Skeletal muscle tissue (tissue), 4 donors: ENCODE results near the gene NUP214. TPM values are rescaled to one million over a fixed set of nuclear protein-coding genes. Genes with fewer than 3 reads are reported as not detected.
"Not testable (repeated sequence)": the region's sequence is repeated elsewhere in the genome, so short reads cannot be mapped to it uniquely, and the experiment has no call there.

Experiments
- H3K27ac ChIP-seq: one replicate; pipeline ENCODE4 v1.7.0; 2013; ENCODE audit warnings: mild to moderate bottlenecking, low read depth, low read length, inconsistent platforms
- H3K27me3 ChIP-seq, 3 donors: one replicate each; pipeline ENCODE4 v1.7.0; 2013; ENCODE audit warnings: low read length in 3 of 3; ENCODE audit not compliant: control insufficient read depth in 3 of 3, insufficient read depth in 3 of 3
- H3K36me3 ChIP-seq, 3 donors: one replicate each; pipeline ENCODE4 v1.7.0; 2013; ENCODE audit warnings: low read length in 3 of 3; ENCODE audit not compliant: control insufficient read depth in 3 of 3, insufficient read depth in 3 of 3
- H3K4me1 ChIP-seq, 3 donors: one replicate each; pipeline ENCODE4 v1.7.0; 2013; ENCODE audit warnings: low read length in 3 of 3, mild to moderate bottlenecking in 3 of 3; ENCODE audit not compliant: control insufficient read depth in 3 of 3, insufficient read depth in 3 of 3
- H3K4me3 ChIP-seq, 3 donors: one replicate each; pipeline ENCODE4 v1.7.0; 2013; ENCODE audit warnings: low read length in 3 of 3
- H3K9ac ChIP-seq, 3 donors: one replicate each; pipeline ENCODE4 v1.7.0; 2013; ENCODE audit warnings: low read length in 3 of 3, mild to moderate bottlenecking in 3 of 3, moderate library complexity in 2 of 3, low read depth in 1 of 3
- H3K9me3 ChIP-seq, 3 donors: one replicate each; pipeline ENCODE4 v1.7.0; 2013; ENCODE audit warnings: low read length in 3 of 3; ENCODE audit not compliant: control insufficient read depth in 3 of 3
- total RNA-seq: library from RNA; depleted of rRNA; stranded (reverse); fragments of >200 nt; gene quantifications from one replicate; pipeline ENCODE4 v1.2.3, GENCODE V29; 2014
- donor health status: Osteomylitis.

Gene NUP214
- total RNA-seq, 1 donor from 2014 or later: 20.9 TPM

DNA sequence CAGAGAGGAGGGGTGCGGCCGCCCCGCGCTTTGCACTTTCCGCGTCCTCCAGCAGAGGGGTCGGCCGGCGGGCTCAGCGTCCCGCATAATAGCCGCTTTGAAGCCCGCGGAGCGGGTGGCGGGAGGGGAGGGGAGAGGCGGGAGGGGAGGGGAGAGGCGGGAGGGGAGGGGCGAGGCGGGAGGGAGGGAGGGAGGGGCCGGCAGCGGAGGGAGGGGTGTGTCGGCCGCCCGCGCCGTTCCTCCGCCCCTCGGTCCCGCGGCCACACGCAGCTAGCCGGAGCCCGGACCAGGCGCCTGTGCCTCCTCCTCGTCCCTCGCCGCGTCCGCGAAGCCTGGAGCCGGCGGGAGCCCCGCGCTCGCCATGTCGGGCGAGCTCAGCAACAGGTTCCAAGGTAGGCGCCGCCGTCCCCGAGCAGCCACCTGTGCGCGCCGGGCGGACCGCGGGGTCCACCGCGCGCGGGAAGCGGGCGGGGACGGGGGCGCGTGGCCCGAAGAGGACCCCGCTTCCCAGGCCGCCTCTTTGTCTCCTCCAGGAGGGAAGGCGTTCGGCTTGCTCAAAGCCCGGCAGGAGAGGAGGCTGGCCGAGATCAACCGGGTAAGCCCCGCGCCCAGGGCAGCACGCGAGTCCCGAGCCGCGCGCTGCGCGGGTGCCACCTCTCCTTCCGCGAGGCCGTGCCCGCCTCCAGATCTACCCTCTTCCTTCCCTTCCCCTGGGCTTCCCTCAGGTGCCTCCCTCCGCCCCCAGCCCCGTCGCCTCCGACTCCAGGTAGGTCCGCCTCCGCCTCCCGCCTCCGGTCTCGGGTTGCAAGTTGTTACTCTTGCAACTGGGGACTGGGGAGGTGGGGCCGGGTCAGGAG lies 28.9 kb upstream of the NUP214 start, which contains the start of gene AIF1L:
Gene AIF1L, plus strand, starts transcription at position 263 of the 857 bp plus-strand sequence. Its CDS starts 99 bp downstream, at position 362.
- Histone ChIP-seq H3K9me3 (no peaks in the 10 kb centered on the region), H3K9ac (peak within 1 kb of the TSS in 1 of 3 donors; percentile 62), H3K4me3 (peak within 1 kb of the TSS; percentile 47 to 56 (median 54)), H3K36me3 (no peaks in the 10 kb centered on the region), H3K27me3 (peaks cover 51 to 66% (median 52%) of the 10 kb centered on the region in 3 donors), H3K4me1 (peaks cover 11 to 18% (median 17%) of the 10 kb centered on the region in 3 donors), H3K27ac (no peak within 1 kb of the TSS)

DNA sequence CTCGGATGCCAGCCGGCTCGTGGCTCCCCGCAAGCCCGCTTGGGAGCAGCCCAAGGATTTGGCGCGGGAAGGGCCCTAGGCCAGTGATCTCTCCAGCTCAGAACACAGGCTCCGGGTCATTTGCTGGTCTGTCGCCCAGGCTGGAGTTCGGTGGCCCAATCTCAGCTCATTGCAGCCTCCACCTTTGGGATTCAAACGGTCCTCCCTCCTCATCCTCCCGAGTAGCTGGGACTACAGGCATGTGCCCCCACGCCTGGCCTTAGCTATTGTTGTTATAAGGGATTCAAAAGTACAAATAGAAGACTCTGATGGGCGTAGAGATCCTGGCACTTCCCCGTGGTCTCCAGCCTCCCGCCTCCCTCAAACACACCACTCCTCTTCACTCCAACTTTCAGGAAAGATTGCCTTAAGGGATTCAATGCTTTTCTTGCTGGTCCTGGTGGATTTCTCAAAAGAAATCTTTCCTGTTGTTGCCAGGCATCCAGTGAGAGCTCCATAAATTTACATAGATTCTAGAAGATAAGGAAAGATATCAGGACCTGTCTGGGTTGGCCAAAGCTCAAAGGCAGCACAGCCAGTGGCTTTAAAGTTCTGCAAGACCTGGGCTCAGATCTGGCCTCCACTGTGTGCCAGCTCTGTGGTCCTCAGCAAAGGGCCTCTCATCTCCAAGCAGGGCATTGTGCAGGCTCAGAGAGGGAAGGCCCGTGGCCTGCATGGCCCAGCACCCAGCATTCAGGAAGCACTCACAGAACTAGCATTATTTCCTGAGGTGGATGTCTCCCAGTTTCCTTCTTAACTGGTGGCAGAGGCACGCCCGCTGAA lies 28.0 kb upstream of the NUP214 start:
- no peaks in the 10 kb centered on the region for H3K36me3 ChIP-seq
- peak overlapping the region in 1 of 3 donors; percentile 62 for H3K9ac ChIP-seq
- H3K4me1 ChIP-seq: peaks cover 11 to 25% (median 17%) of the 10 kb centered on the region in 3 donors
- peak overlapping the region; percentile 47 to 63 (median 54) for H3K4me3 ChIP-seq
- H3K9me3 ChIP-seq: no peaks in the 10 kb centered on the region
- peaks cover 46 to 57% (median 51%) of the 10 kb centered on the region in 3 donors for H3K27me3 ChIP-seq
- H3K27ac ChIP-seq: no peak overlapping the region

DNA sequence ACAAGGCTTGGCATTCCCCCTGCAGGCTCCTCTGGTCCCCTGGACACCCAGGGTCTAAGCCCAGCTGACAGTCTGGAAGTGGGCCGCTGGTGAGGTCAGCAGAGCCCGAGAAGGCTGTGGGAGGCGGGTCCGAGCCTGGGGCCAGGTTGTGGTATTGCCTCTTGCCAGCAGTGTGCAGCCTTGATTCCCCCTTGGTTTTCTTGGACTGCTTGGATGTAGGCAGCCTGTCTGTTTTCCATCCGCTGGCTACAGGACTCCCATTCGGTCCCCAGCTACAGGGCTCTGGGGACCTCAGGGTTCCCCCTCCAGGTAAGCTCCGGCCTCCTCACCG lies 27.5 kb upstream of the NUP214 start:
- Histone ChIP-seq H3K4me3 (peak overlapping the region in 2 of 3 donors; percentile 54 to 63), H3K9ac (peak overlapping the region in 1 of 3 donors; percentile 62), H3K4me1 (peaks cover 13 to 29% (median 17%) of the 10 kb centered on the region in 3 donors), H3K27me3 (peaks cover 46 to 52% (median 49%) of the 10 kb centered on the region in 3 donors), H3K27ac (no peak overlapping the region), H3K9me3 (no peaks in the 10 kb centered on the region), H3K36me3 (no peaks in the 10 kb centered on the region)

DNA sequence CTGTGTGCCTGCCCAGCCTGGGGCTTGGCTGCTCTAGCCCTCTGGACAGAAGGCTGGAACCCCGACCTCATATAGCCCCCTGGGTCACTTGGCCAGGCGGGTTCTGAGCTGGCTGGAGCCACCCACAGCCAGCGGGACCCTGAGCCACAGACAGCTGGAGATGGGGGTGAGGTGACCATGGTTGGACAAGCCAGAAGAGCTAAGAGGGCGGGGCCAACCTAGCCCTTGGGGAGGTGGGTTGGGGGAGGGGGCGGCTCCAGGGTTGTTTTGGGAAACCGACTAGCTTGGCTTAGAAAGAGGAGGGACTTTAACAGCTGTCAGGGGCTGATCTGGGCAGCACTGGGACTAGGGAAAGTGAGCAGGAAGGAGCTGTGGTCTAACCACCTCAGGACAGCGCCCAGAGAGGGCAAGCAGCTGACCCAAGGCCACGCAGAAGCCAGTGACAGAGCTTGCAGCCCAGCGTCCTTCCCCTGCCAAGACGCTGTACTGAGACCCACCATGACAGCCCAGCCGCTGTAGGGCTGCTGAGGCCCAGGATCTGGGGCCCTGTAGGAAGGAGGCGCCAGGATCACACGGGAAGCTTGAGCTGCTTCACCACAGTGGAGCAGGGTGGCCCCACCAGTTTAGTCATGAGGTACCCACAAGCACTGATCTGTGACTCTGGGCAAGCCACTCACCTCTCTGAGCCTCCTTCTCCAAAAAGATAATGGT lies 26.8 kb upstream of the NUP214 start:
- peaks cover 46 to 50% (median 49%) of the 10 kb centered on the region in 3 donors for H3K27me3 ChIP-seq
- no peaks in the 10 kb centered on the region for H3K36me3 ChIP-seq
- H3K4me1 ChIP-seq: peaks cover 13 to 32% (median 17%) of the 10 kb centered on the region in 3 donors
- H3K9ac ChIP-seq: peak overlapping the region in 1 of 3 donors; percentile 62
- H3K27ac ChIP-seq: no peak overlapping the region
- no peaks in the 10 kb centered on the region for H3K9me3 ChIP-seq
- H3K4me3 ChIP-seq: peak overlapping the region in 1 of 3 donors; percentile 63

DNA sequence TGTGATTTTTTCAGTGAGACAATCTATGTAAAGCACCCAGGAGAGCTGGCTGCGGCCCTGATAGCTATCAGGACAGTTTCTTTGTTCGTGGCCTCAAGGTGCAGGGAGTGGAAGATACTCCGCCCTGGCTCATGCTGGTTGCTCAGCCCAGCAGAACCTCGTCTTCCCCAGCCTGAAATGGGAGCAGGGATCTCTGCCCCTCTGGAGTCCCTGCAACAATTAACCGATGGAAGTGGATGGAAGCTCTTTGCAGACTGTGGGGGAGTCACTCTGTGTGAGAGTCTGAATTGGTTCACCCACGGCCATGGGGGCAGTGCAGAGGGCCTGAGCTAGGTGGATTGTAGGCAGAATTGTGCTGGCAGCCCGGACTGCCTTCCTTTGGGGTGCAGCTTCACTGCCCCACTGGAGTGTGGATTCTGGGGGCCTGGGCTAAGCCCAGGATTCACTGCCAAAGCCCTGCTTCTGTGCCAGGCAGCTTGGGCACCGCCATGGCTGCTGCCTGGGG lies 26.2 kb upstream of the NUP214 start:
- Histone ChIP-seq H3K4me1 (peaks cover 13 to 32% (median 17%) of the 10 kb centered on the region in 3 donors), H3K27ac (no peak overlapping the region), H3K27me3 (peaks cover 43 to 47% (median 46%) of the 10 kb centered on the region in 3 donors)

DNA sequence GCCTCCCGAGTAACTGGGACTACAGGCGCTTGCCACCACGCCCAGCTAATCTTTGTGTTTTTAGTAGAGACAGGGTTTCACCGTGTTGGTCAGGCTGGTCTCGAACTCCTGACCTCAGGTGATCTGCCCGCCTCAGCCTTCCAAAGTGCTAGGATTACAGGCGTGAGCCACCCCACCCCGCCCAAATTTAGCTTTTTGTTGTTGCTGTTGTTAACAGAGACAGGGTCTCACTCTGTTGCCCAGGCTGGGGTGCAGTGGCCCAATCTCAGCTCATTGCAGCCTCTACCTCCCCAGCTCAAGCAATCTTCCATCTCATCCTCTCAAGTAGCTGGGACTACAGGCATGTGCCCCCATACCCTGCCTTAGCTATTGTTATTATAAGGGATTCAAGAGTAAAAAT lies 25.5 kb upstream of the NUP214 start:
- H3K4me3 ChIP-seq, H3K9ac ChIP-seq, H3K36me3 ChIP-seq, H3K27ac ChIP-seq, H3K9me3 ChIP-seq: not testable (repeated sequence)
- Histone ChIP-seq H3K27me3 (peaks cover 36 to 40% (median 40%) of the 10 kb centered on the region in 3 donors), H3K4me1 (peaks cover 13 to 32% (median 17%) of the 10 kb centered on the region in 3 donors)

More for the DNA sequence above, 26.2 kb upstream of the NUP214 start:
- H3K9ac ChIP-seq: no peak overlapping the region
- no peak overlapping the region for H3K4me3 ChIP-seq
- no peaks in the 10 kb centered on the region for H3K9me3 ChIP-seq
- no peaks in the 10 kb centered on the region for H3K36me3 ChIP-seq

DNA sequence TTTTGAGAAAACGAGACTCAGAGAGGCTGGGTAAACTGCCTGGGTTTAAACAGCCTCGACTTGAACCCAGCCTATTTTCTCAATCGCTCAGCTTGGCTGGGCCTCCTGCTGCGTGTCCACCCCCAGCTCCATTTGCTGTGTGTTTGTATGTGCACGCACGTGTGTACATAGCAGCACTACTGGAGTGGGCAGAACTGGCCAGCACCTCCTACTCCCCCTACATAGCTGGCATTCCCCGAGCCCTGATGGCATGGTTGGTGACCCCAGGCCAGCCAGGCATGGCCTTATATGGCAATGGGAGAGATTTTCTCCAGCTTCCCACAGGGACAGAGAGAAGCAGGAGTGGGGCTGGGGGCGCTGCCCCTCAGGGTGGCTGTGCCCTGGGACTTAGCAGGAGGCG lies 24.9 kb upstream of the NUP214 start:
- no peaks in the 10 kb centered on the region for H3K36me3 ChIP-seq
- H3K9me3 ChIP-seq: no peaks in the 10 kb centered on the region
- peaks cover 13 to 32% (median 17%) of the 10 kb centered on the region in 3 donors for H3K4me1 ChIP-seq
- H3K27ac ChIP-seq: no peak overlapping the region
- peaks cover 32 to 36% (median 34%) of the 10 kb centered on the region in 3 donors for H3K27me3 ChIP-seq
- H3K9ac ChIP-seq: no peak overlapping the region
- no peak overlapping the region for H3K4me3 ChIP-seq

DNA sequence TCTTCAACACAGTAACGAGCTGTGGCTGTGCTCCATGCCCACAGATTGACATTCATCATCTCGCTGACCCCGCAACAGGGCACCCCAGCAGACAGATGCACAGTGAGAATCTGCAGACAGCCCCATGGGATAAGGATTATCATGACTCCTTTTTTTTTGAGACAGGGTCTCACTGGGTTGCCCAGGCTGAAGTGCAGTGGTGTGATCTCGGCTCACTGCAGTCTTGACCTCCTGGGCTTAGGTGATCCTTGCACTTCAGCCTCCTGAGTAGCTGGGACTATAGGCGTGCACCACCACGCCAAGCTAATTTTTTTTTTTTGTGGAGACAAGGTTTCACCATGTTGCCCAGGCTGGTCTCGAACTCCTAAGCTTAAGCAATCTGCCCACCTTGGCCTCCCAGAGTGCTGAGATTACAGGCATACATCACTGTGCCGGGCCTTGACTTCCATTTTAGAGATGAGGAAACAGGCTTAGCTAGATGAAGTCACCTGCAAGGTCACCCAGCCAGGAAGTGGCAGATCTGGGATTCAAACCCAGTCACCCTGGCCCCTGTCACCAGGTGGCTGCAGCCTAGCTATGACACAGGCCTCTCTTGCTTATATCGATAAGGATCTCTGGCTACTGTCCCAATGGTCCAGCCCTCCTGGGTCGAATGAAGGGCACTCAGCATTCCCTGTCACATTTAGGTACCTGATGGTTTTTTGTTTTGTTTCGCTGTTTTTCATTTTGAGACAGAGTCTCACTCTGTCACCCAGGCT lies 24.0 kb upstream of the NUP214 start:
- H3K4me1 ChIP-seq: peaks cover 9 to 27% (median 14%) of the 10 kb centered on the region in 3 donors
- peaks cover 26 to 29% (median 27%) of the 10 kb centered on the region in 3 donors for H3K27me3 ChIP-seq
- H3K9ac ChIP-seq: no peak overlapping the region
- H3K36me3 ChIP-seq: no peaks in the 10 kb centered on the region
- no peaks in the 10 kb centered on the region for H3K9me3 ChIP-seq
- no peak overlapping the region for H3K27ac ChIP-seq
- H3K4me3 ChIP-seq: no peak overlapping the region

DNA sequence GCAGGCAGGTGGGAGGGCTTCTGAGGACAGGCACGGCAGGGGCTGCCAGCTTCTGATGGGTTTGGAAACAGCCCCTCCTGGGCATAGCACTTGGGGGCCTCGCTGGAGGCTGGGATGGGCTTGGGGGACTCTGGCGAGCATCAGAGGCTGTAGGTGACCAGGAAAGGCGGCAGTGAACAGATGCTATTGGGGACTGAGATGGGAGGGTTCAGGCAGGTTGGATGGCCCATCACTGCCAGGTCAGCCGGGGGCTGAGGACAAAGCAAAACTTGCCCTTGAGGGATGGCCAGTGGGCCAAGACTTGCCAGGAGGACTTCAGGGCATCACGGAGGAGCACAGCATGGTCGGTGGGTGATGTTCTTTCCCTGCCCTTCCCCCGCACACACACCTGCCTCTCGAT lies 22.4 kb upstream of the NUP214 start:
- Histone ChIP-seq H3K9me3 (no peaks in the 10 kb centered on the region), H3K4me3 (no peak overlapping the region), H3K4me1 (peaks cover 3 to 27% (median 12%) of the 10 kb centered on the region in 3 donors), H3K36me3 (no peaks in the 10 kb centered on the region), H3K27me3 (peaks cover 12 to 13% (median 13%) of the 10 kb centered on the region in 3 donors), H3K27ac (no peak overlapping the region), H3K9ac (no peak overlapping the region)
